Measurements from ENCODE around the gene PYM1.

The PYM1 gene

DNA sequence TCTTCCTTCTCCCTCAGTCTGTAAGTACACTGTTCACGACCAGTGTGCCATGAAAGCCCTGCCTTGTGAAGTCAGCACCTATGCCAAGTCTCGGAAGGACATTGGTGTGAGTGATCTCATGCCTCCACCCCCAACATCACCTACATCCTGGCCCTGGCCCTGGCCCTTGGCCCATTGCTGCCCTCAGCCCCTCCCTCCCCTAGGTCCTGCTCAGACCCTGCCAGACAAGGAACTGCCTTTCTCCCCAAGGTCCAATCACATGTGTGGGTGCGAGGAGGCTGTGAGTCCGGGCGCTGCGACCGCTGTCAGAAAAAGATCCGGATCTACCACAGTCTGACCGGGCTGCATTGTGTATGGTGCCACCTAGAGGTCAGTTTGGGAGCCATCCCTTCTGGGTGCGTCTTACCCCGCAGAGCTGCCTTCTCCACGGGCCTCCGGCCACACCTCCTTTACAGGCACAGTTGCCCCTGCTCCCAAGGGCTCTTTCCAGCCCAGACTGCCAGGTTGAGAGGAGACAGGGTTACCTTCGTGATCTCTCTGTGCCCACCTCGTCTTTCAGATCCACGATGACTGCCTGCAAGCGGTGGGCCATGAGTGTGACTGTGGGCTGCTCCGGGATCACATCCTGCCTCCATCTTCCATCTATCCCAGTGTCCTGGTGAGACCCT is 12.5 kb upstream of the PYM1 start:
- FAIRE-seq (no peak), DNase-seq (ENCODE audit: insufficient read length, low spot score) (no peak)
- TF ChIP-seq, protein P1, sequence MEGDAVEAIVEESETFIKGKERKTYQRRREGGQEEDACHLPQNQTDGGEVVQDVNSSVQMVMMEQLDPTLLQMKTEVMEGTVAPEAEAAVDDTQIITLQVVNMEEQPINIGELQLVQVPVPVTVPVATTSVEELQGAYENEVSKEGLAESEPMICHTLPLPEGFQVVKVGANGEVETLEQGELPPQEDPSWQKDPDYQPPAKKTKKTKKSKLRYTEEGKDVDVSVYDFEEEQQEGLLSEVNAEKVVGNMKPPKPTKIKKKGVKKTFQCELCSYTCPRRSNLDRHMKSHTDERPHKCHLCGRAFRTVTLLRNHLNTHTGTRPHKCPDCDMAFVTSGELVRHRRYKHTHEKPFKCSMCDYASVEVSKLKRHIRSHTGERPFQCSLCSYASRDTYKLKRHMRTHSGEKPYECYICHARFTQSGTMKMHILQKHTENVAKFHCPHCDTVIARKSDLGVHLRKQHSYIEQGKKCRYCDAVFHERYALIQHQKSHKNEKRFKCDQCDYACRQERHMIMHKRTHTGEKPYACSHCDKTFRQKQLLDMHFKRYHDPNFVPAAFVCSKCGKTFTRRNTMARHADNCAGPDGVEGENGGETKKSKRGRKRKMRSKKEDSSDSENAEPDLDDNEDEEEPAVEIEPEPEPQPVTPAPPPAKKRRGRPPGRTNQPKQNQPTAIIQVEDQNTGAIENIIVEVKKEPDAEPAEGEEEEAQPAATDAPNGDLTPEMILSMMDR (IDR thresholded peaks at IDR 0.05; ENCODE audit: insufficient read depth, missing control alignments), result peak; percentile 85

DNA sequence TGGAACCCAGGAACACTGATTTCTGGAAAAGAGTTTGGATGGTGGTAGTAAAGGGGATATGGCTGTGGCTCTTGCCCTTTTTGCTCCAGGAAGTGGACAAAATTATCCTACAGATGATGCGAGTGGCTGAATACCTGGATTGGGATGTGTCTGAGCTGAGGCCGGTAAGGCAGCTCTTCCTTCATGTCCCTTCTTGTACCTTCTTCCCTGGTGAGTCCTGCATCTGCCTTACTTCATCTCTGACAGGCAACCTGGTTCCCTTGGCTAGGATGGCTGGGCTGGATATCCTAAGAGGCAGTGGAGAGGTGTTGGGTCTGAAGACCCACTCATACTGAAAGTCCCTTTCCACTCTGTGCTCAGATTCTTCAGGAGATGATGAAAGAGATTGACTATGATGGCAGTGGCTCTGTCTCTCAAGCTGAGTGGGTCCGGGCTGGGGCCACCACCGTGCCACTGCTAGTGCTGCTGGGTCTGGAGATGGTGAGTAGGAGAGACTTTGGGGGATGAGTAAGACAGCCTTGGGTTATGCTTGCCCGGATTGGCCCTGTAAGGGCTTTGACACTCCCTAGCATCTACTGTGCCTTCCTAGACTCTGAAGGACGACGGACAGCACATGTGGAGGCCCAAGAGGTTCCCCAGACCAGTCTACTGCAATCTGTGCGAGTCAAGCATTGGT is 11.3 kb upstream of the PYM1 start:
- TF ChIP-seq, protein P1 (IDR thresholded peaks at IDR 0.05; ENCODE audit: insufficient read depth, missing control alignments), result no peak
- DNase-seq (ENCODE audit: insufficient read length, low spot score) (no peak), FAIRE-seq (no peak)

DNA sequence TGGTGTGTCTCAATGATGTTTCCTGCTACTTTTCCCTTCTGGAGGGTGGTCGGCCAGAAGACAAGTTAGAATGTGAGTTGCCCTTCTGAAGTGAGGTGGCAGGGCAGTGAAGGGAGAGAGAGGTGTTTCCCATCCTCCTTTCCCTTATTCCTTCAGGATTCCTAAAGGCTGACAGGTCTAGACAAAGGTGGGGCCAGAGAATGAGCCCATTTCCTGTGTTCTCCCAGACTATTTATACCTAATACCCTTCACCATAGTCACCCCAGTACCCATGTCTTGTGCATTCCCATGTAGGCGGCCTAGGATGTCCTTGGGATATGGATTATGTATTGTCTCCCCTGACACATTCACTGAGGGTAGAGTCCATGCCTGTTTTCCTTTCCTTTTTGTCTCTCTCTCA is 10.3 kb upstream of the PYM1 start:
- no peak for DNase-seq (ENCODE audit: insufficient read length, low spot score)
- FAIRE-seq, result no peak
- TF ChIP-seq, protein P1 (IDR thresholded peaks at IDR 0.05; ENCODE audit: insufficient read depth, missing control alignments), result no peak

DNA sequence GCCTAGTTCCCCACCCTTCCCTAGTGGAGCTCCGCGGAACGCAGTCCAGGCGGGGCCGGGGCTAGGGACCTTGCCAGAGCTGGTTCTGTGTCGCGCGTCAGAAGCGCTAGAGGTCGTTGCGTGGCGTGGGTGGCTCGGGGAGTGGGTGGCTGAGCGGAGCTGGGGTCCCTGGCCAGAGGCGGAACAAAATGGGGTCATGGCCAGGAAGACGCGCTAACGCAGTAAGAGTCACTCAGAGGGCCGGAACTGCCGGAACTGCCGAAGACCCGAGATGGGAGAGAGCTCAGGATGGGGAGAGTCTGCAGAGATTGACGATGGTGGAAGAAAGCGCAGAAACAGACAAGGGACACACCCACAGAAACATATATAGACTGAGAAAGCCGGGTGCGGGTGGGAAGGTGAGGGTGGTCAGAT is 8.1 kb upstream of the PYM1 start:
- DNase-seq (ENCODE audit: insufficient read length, low spot score) (no peak), FAIRE-seq (no peak)
- TF ChIP-seq, protein P1 (IDR thresholded peaks at IDR 0.05; ENCODE audit: insufficient read depth, missing control alignments), result no peak

DNA sequence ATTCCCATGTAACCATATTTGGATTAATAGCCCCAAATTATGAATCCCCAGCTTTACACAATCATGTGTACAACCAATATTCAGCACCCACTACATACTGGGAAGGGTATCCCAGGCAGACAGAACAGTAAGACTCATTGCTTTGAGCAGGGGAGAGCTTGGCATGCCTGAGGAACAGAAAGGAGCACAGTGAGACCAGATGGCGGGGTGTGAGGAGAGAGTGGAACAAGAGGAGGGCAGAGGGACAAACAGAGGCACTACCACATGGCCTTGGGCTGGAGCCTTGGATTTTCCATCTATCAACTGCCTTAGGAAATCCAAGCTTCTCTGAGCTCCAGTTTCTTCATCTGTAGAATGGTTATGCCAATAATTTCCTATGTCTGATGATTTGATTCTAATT is 7.1 kb upstream of the PYM1 start:
- TF ChIP-seq, protein P1 (IDR thresholded peaks at IDR 0.05; ENCODE audit: insufficient read depth, missing control alignments), result no peak
- DNase-seq (ENCODE audit: insufficient read length, low spot score), result no peak
- FAIRE-seq, result no peak

DNA sequence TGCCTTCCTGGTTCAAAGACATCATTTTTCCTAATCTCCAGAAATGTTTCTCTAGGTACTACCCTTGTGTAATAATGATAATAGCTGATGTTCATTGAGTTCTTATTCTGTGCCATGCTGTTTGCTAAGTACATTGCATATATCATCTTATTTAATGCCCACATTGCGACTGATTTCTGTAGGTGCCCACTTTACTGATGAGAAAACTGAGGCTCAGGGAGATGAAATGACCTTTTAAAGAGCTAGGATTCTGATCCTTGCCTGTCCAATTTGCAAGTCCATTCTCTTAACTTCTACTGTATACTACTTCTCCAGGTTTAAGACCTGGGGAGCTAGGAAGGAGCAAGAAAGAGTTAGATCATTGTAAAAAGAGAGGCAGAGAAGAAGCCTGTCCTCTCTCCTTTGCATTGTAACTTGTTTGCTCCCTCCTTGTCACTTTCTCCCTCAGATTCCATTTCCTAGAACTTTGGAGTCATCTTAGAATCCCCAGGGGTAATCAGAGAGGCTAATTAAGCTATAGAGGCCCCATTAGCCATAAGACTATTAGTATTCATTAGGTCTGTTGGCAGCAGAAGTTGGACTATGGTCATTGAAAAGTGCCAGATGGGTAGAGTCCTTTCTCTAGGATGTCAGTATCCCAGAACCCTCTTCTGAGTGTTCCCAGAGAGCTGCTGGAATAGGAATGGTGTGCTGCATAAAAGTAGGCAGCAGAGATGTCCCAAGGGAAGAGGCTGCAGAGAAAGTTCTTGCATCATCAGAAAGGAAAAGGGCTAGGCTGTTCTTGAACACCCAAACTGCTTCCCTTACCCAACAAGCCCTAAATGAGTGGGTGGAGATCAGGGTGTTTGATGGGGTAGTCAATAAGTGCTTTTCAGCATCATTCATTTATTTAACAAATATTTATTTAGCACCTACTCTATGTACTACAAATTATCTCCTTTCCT is 6.4 kb upstream of the PYM1 start:
- FAIRE-seq, result no peak
- TF ChIP-seq, protein P1 (IDR thresholded peaks at IDR 0.05; ENCODE audit: insufficient read depth, missing control alignments), result no peak
- DNase-seq (ENCODE audit: insufficient read length, low spot score), result no peak
